GM21825 (cell line): ENCODE measurements around the gene MAP3K1.
"Not testable (repeated sequence)": the region's sequence is repeated elsewhere in the genome, so short reads cannot be mapped to it uniquely, and the experiment has no call there.

ENCODE experiments used
- ATAC-seq: cut with Tn5 transposase; IDR thresholded peaks from one replicate; pipeline ENCODE4 v1.9.1; 2021; ENCODE audit warnings: mild to moderate bottlenecking, moderate library complexity; ENCODE audit not compliant: unreplicated experiment

MAP3K1 gene

DNA sequence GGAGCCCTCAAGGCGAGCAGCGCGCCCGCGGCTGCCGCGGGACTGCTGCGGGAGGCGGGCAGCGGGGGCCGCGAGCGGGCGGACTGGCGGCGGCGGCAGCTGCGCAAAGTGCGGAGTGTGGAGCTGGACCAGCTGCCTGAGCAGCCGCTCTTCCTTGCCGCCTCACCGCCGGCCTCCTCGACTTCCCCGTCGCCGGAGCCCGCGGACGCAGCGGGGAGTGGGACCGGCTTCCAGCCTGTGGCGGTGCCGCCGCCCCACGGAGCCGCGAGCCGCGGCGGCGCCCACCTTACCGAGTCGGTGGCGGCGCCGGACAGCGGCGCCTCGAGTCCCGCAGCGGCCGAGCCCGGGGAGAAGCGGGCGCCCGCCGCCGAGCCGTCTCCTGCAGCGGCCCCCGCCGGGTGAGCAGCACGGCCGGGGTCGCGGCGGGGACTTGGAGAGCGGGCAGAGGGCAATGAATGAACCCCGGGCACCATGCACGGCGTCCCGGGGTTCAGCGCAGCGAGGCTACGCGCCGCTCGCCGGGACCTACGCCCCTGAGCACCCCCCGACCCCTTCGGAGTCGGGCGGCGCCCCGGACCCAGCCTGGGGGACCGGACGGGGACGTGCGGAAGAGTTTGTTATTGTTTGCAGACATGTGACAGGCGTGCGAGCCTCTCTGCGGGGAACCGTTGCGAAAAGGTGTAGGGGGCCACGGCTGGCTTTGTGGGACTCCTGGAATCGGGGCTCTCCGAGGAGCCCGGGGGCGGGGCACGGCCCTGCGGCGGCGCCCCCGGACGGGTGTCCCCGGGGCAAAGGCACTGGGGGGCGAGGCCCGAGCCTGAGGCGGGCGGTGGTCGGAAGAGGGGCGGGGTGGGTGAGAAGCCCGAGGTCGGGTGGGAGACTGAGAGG is 553 bp downstream of the MAP3K1 start:
- peak; percentile 31 for ATAC-seq

DNA sequence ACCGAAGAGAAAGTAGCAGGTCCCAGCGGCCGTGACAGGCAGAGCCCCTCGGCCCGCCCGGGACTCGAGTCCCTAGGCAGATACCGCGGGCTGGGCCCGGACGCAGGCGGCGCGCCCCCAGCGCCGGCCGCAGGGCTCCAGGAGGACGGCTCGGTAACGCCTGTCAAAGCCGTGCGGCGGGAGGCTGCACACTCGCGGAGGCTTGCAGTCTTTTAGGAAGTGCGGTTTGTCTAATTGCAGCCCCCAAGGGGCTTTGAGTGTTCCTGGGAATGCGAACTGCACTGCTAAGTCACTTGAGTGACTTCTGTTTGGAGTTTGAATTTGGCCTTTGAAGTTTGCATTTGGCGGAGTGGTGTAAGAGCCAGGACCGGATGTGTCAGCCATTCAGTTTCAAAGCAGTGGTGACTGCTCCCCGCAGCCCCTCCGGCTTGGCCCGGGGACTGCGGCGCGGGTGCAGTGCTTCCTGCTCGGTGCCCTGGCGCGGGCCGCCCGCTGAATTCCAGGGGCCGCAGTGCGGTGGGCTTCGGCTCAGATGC is 1.3 kb downstream of the MAP3K1 start:
- peak; percentile 47 for ATAC-seq

DNA sequence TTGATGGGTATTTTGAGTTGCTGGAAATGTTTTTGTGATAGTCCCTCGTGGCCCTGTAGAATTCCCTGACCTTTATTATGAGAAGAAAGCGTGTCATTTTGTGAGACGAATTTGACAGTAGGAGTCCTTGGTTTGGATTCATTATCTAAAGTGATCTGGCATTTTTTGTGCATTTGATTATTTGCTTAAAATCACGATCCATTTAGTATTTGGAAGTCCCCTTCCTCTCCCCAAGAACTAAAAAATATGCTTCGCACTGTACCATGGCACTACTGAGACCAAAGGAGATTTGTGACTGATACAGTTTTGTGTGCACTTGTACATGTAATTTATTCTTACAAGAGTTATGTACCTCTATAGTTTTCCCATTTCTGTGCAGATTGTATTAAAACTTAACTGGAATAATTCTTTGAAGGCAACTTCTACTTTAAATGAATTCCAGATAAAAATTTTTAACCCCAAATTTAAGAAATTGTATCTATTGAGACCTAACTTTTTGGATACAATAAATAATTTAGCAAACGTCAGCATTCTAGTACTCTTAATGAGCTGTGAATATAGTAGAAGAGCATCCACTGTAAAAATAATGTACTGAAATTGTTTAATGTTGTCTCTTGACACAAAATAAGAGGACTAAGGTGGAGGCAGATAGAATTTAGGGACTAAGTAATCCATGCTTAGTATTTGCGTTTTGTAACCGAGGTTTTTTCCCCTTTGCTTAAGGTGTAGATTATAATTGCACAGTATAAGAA is 2.1 kb downstream of the MAP3K1 start:
- ATAC-seq: no peak

DNA sequence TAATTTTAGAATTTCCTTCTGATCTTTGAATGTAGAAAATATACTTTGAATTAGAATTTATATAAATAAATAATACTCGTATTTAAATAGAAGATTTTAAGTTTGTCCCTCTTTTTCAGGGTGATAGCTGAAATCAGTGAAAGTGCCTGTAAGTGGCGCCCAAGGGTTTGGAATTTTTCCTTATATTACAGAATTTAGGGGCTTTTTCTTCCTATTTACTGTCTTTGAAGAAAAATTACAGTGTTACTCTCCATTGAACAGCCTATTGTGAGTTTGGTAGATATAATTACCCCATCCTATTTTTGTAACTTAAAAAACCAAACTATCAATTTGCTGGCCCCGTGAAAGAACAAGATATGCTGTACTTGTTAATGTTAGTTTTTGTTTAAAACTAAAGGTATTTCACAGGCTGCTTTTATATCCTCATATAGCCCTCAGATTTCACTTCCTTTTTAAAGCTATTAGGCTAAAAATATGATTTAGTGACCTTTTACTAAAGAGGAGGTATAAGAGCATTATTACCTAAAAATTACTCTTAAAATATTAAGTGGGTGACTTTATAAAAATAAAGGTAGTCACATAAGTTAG is 3.2 kb downstream of the MAP3K1 start:
- ATAC-seq: no peak

DNA sequence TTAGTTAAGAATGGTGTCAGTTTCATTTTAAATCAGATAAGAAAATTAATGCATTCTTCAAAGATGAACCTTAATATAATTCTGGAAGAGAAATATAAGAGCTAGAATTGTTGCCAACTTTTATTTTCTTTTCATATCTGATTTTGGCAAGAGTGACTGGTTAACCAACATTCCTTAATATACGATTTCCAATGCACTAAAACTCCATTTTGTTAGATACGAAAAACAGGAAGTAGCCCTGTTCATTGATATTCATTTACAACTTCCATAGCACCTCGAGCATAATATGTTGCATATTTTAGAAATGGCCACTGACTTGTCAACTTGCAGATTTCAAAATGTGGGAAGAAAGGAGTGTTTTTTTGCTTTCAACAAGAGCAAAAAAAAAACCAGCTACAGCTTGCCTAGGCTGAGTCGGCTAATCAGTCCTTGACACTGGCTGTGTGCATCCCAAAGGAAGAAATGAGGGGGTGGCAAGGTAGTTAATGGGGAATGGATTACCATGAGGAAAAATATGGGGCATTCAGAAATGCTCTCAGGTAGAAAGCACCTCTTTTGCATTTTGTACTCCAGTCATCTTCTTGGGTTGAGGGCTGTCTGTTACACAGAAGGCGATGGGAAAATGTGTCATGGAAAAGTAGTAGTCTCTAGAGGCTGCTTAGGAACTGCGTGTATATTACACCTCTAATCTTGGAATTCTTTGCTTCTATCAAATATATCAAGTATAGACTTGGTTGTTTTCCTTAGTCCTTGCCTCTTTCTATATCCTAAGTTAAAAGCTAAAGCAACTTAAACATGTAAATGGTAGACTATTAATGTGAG is 3.9 kb downstream of the MAP3K1 start:
- no peak for ATAC-seq

DNA sequence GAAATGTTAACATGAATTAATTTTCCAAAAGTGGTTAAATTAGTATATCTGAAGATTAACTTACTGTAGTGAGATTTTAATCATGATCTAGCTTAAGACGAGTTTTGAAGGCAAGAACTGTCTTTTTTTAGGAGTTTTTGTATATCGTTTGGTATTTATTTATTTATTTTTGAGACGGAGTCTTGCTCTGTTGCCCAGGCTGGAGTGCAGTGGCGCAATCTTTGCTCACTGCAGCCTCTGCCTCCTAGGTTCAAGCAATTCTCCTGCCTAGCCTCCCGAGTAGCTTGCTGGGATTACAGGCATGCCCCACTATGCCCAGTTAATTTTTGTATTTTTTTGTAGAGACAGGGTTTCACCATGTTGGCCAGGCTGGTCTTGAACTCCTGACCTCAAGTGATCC is 6.5 kb downstream of the MAP3K1 start:
- not testable (repeated sequence) for ATAC-seq

DNA sequence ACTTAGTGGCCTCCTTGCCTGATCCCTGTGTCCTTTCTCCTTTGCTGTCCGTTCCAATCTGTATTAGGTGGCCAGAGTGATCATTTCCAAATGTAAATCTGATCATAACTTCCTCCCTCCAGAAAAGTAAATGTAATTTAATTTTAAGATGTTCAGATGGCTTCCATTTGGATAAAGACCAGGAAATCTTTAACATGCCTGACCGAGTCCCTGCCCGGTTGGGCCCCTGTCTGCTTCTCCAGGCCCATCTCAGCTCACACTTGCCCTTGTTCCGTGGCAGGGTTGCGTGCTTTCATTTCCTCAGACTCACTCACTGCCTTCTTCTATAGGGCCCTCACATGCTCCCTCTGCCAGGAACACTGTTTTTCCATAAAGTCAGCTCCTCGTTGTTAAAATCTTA is 7.6 kb downstream of the MAP3K1 start:
- ATAC-seq: no peak

DNA sequence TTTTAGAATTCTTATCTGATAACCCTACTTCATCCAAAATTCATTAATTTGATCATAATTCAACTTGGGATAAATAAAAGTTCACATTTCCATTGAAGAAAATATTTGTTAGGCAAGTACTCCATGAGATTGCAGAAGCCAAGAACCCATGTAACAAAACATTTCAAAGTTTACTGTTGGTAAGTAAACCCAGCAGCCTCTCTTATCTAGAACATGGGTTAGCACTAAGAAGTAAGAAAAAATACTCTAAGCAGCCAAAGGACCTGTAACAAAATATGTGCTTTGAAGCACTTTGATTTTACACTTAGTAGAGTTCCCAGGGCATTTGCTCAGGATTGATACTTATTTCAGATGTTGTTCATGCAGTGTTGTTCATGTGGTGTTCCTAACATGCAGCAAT is 8.7 kb downstream of the MAP3K1 start:
- no peak for ATAC-seq

DNA sequence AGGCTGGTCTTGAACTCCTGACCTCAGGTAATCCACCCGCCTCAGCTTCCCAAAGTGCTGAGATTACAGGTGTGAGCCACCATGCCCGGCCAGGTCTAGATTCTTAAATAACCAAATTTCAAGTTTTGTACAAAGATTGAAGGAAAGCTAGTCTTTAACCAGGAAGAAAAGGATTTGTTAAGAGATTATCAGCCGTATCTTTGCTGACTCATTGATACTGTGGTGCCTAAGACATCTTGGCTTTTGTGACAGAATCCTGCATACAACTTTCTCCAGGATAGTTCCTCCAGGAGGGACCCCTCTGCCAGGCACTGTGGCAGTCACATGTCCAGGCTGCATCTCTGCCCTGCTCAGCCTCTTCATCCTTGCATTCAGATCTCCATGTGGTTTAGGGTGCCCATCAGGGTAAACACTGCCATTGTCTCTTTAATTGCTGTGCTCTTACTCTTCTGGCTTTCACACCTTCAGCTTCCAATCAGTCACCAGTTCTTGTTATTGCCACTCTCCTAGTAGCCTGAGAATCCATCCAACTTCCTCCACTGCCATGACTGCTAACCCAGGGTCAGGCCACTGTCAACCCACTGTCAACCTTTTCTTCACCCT is 10.0 kb downstream of the MAP3K1 start:
- no peak for ATAC-seq

DNA sequence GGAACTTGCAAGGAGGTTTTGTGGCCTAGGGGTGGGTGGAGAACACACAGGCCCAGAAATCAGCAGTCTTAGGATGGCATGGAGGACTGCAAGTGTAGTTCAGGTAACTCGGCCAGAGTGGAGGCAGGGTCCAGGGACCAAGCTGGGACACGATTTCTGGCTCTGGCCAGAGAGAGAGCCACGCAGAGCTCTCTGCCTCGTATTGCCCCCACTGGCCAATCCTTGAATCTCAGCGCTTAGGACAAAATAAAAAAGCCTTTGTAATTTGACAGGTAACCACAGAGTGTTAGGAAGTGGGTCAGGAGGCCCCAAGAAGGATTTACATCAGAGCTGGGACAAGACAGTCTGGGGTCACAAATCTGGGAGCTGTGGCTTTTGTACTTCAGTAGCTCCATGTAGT is 11.7 kb downstream of the MAP3K1 start:
- no peak for ATAC-seq

DNA sequence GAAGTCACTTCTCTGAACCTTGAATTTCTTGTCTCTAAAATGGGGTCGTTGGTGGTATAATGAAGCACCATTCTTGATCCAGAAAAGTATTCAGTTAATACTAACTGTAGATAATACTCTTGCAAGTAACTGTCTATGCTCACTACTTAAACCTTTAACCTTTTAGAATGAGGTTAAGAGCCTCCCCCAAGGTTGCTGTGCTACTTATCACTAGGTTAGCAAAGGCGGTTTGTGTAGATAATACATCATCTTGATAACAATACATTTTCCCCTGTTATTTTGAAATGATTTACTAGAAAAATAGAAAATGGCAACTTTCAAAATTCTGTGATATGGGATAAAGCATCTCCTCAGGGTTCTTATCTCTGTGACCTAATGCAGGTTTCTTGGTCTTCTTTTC is 12.6 kb downstream of the MAP3K1 start:
- no peak for ATAC-seq

DNA sequence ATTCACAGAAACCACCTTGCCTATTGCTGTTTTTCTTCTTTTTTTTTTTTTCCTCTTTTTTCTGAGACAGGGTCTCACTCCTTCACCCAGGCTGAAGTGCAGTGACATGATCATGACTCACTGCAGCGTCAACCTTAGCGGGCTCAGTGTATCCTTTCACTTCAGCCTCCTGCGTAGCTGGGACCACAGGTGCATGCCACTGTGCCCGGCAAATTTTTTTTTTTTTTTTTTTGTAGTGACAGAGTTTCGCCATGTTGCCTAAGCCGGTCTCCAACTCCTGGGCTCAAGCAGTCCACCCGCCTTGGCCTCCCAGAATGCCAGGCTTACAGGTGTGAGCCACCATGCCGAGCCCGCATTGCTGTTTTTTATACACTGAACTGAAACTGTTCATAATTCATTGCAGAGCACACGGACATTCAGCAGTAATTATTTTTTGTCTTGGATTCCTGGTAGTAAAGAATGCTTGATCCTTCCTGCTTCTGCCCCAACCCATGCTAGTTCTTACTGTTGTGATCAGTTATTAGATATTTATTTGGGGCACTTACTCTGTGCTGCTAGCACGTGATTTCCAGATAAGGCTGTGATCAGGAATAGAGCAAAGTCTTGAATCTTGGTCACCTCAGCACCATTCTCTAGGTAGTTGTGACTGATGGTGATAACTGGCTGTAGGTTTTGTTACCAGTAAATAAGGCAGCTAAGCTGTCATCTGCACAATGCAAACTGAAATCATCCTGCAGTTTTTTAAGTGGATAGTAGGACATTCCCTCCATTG is 14.0 kb downstream of the MAP3K1 start:
- ATAC-seq: no peak

DNA sequence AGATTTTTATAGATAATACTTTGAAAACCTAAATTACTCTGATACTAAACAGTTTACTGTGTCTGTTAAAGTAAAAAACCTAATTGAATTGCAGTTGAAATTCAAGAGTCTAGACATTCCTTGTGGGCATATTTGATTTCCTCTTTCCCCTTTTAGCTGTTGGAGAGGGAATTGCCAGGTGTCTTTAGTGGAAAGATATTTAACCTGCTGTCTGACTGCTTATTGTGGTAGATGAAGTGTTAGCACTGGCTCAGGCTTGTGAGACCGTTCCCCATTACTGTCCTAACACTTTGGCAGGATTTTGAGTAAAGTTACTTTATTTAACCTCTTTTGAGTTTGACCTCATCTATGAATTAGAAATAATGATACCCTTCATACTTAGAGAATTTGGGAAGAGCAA is 16.4 kb downstream of the MAP3K1 start:
- no peak for ATAC-seq

DNA sequence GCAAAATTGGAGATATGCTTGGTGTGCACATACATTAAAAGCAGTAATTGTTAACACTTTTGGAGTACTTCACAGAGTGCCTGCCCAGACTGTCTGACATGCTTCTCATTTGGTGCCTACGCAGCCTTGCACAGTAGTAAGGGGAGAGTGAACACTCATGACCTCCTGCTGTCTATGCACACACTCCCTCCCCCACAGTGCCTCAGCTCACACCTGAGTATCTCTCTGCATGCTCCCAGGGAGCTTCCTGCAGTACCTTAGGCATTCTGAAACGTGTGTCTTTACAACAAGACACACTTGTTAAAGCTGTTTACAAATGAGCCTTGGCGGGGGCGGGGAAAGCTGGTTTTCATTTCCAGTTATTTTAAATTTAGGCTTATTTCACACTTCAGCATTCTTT is 18.0 kb downstream of the MAP3K1 start:
- no peak for ATAC-seq

DNA sequence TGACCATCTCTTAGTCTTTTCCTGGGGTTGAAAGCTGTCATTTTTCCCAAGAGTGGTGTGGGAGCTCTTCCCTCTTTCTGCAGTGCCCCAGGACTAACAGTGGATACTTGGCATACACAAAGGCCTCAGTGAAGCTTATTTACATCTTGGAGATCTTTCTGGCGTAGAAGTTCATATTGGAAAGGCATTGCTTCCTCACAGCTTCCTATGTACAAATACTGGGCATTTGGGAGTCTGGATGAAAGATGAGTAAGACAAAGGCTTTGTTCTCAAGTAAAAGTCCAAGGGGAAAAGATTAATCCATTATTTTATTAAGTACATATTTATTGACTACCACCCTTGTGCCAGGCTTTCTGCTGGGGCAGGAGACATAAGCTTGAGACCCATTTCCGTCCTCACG is 22.0 kb downstream of the MAP3K1 start:
- ATAC-seq: no peak

DNA sequence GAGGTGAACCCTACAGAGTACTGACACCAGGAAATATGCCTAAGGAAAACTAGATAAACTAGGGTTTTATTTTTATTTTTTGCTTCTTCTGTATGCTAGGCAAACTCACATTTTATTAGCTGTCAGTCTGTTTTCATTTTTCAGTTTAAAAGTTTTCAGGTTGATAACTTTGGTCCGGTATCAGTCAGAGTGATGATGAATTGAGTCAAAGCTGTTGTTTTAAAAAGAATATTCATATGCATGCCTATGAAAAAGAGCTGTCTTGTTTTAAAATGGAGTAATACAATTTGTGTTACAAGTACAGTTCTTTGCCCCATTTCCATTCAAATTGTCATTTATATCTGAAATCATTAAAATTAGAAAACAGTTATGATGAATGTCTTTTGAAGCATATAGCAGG is 22.6 kb downstream of the MAP3K1 start:
- ATAC-seq: no peak

DNA sequence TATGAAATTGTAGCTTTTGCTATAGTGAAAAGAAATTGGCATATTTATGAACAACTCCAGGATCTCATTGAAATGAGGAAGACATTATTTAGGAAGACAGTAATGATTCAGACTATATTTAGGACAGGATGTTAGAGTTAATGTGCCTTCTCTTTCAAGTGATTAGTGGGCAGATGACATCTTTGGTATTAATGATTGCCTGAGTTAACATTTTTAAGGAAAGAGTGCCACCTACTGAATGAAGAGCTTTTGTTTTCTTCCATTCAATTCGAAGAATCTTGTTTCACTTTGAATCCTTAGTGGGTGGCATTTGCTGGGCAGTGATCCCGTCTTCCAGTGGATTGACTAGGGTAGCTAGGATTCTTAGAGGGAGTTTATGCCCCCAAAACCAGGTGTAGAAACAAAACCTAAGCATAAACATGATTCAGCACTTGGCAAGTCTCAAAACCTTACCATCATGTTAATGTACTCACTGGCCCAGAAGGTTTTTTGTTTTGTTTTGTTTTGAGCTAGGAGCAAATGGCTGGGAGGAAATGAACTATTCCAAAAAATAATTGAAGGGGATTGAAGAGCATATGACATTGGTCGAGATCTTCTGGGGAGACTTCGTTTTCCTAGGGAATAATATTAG is 23.2 kb downstream of the MAP3K1 start:
- no peak for ATAC-seq

DNA sequence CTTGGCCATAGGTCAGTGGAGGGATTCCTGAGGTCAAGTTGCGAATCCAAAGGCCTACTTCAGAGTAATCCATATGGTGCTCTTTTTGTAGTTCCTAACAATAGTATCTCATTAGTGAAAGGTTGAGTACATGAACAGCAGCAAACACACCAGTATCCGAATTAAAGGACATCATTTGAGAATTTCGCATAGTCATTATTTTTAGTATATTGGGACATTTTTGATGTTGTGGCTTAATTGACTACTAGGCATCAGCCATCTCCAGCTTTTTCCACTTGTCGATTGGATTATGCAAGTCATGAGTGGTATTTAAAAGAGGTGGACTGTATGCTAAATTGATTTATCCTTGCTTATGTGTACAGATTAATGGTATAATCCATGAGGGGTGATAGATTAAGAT is 23.7 kb downstream of the MAP3K1 start:
- ATAC-seq: no peak

DNA sequence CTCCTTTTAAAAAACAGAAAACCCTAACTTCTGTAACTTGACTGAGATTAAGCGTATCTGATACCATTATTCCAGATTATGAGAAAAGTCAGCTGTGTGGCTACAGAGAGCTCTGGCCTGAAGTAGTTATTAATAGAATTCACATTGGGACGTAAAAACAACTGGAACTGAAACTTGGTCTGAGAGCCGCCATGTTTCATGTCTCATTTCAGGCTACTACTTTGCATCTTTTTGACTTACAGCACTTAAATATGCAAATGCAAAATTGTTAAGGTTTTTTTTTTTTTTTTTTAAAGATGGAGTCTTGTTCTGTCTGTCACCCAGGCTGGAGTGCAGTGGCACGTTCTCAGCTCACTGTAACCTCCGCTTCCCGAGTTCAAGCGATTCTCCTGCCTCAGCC is 25.2 kb downstream of the MAP3K1 start:
- ATAC-seq: no peak
